HCT116 (cell line): Measurements from ENCODE around the gene PLSCR4. TPM values are rescaled to one million over a fixed set of nuclear protein-coding genes. Genes with fewer than 3 reads are reported as not detected.

ENCODE experiments used
- ATAC-seq: fragments of 200-7000 bp; cut with Tn5 transposase; 2 replicates; pipeline ENCODE4 v1.9.1; 2020; ENCODE audit warnings: mild to moderate bottlenecking, moderate library complexity
- BruUV-seq: library from RNA; stranded (reverse); fragments of 400-500 nt; replicated peaks from 2 replicates; lab custom pipeline; 2021; lab: Mats Ljungman, UMichigan
- CTCF ChIA-PET: fragments of 300-600 bp; sonication (Branson Sonifier 250); formaldehyde crosslinking; loops from one replicate; lab custom pipeline; 2021; ENCODE audit warnings: antibody characterized with exemption; lab: Charles Lee
- POLR2A ChIA-PET: fragments of 300-600, 350-600 bp; sonication (Branson Sonifier 250); formaldehyde crosslinking; loops from one replicate; lab custom pipeline; 2021; ENCODE audit warnings: antibody characterized with exemption; lab: Charles Lee
- RAD21 ChIA-PET, 2 experiments: fragments of 300-600 bp; sonication (Branson Sonifier 250); formaldehyde crosslinking; loops; one replicate each; lab custom pipeline; 2023; ENCODE audit warnings: low total read pairs in 2 of 2; ENCODE audit not compliant: uncharacterized antibody in 2 of 2, unreplicated experiment in 2 of 2, low non-redundant PET in 1 of 2; lab: Charles Lee
- DNase-seq: peaks from one replicate; pipeline ENCODE4 v3.0.0-alpha.2; 2010; ENCODE audit warnings: low read depth, low spot score
- H2AFZ ChIP-seq: fragments of 200-600 bp; shearing (Covaris generic), sonication (generic); 2 replicates; pipeline ENCODE4 v1.6.1; 2017; ENCODE audit warnings: low read depth, mixed run types, mixed read lengths, antibody characterized with exemption, low read length; ENCODE audit not compliant: poor library complexity, severe bottlenecking
- H3K27ac ChIP-seq: 2 replicates; pipeline ENCODE4 v1.5.1; 2012; ENCODE audit warnings: low read depth, low read length
- H3K27me3 ChIP-seq: fragments of 200-600 bp; sonication (generic); 2 replicates; pipeline ENCODE4 v1.6.1; 2016; ENCODE audit warnings: mixed run types, low read length, mixed read lengths; ENCODE audit not compliant: insufficient read depth
- H3K36me3 ChIP-seq, 2 experiments: fragments of 200-500 bp in 1 of 2; fragments of 200-600 bp in 1 of 2; sonication (Bioruptor generic) in 1 of 2; sonication (generic) in 1 of 2; 2 replicates each; pipeline versions ENCODE4 v1.5.1 to v1.6.1; 2014 to 2016; ENCODE audit warnings: low read length in 2 of 2, inconsistent platforms in 1 of 2, mixed read lengths in 1 of 2, mixed run types in 1 of 2; ENCODE audit not compliant: insufficient read depth in 2 of 2, control insufficient read depth in 1 of 2
- H3K4me1 ChIP-seq, 2 experiments: fragments of 200-600 bp in 1 of 2; sonication (generic) in 1 of 2; 2 replicates each; pipeline versions ENCODE4 v1.5.1 to v1.6.1; 2012 to 2017; ENCODE audit warnings: low read length in 2 of 2, inconsistent platforms in 1 of 2, mild to moderate bottlenecking in 1 of 2, mixed read lengths in 1 of 2, mixed run types in 1 of 2, moderate library complexity in 1 of 2; ENCODE audit not compliant: insufficient read depth in 2 of 2, control insufficient read depth in 1 of 2
- H3K4me2 ChIP-seq: fragments of 200-600 bp; sonication (generic); 2 replicates; pipeline ENCODE4 v1.6.1; 2017; ENCODE audit warnings: mixed run types, low read length, mixed read lengths
- H3K4me3 ChIP-seq, 2 experiments: fragments of 200-600 bp in 1 of 2; sonication (generic) in 1 of 2; replicated peaks in 1 of 2; 2 replicates each; pipeline ENCODE4 v1.5.1; 2011 to 2016; ENCODE audit warnings: low read length in 2 of 2, control low read depth in 1 of 2, low read depth in 1 of 2, mild to moderate bottlenecking in 1 of 2, mixed read lengths in 1 of 2, mixed run types in 1 of 2
- H3K79me2 ChIP-seq: fragments of 200-600 bp; sonication (generic); 2 replicates; pipeline ENCODE4 v1.6.1; 2017; ENCODE audit warnings: mild to moderate bottlenecking, mixed run types, low read length, moderate library complexity, mixed read lengths; ENCODE audit not compliant: insufficient read depth
- H3K9ac ChIP-seq: fragments of 200-600 bp; sonication (generic); 2 replicates; pipeline ENCODE4 v1.6.1; 2016; ENCODE audit warnings: low read length, mixed read lengths
- H3K9me2 ChIP-seq: fragments of 200-600 bp; sonication (generic), shearing (Covaris generic); 2 replicates; pipeline ENCODE4 v1.6.1; 2017; ENCODE audit warnings: mixed run types, mild to moderate bottlenecking, moderate library complexity; ENCODE audit not compliant: insufficient read depth
- H3K9me3 ChIP-seq, 2 experiments: fragments of 200-500 bp in 1 of 2; fragments of 200-600 bp in 1 of 2; sonication (Bioruptor generic) in 1 of 2; sonication (generic) in 1 of 2; 2 replicates each; pipeline ENCODE4 v1.6.1; 2014 to 2017; ENCODE audit warnings: low read length in 2 of 2, mixed read lengths in 2 of 2, inconsistent platforms in 1 of 2, low read depth in 1 of 2, mild to moderate bottlenecking in 1 of 2, mixed run types in 1 of 2, moderate library complexity in 1 of 2; ENCODE audit not compliant: control insufficient read depth in 1 of 2, insufficient read depth in 1 of 2
- H4K20me1 ChIP-seq: fragments of 200-600 bp; sonication (generic), shearing (Covaris generic); 2 replicates; pipeline ENCODE4 v1.6.1; 2017; ENCODE audit warnings: mixed run types, mild to moderate bottlenecking, moderate library complexity; ENCODE audit not compliant: insufficient read depth
- CBX3 ChIP-seq: IDR thresholded peaks from 2 replicates; pipeline ENCODE4 v1.6.1; 2012; ENCODE audit warnings: low read depth
- CEBPB ChIP-seq: IDR thresholded peaks from 2 replicates; pipeline ENCODE4 v1.6.1; 2012; ENCODE audit warnings: low read depth
- EGR1 ChIP-seq: IDR thresholded peaks from 2 replicates; pipeline ENCODE4 v1.6.1; 2012; ENCODE audit warnings: low read depth
- ELF1 ChIP-seq: IDR thresholded peaks from 2 replicates; pipeline ENCODE4 v1.6.1; 2012; ENCODE audit warnings: low read depth, borderline replicate concordance
- FOSL1 ChIP-seq: IDR thresholded peaks from 2 replicates; pipeline ENCODE4 v1.6.1; 2012; ENCODE audit warnings: low read depth
- JUND ChIP-seq: IDR thresholded peaks from 2 replicates; pipeline ENCODE4 v1.6.1; 2012
- POLR2A ChIP-seq: IDR thresholded peaks from 2 replicates; pipeline ENCODE4 v1.7.0; 2011; ENCODE audit warnings: borderline replicate concordance; ENCODE audit not compliant: insufficient read depth, insufficient read length; ENCODE audit errors: extremely low read depth
- POLR2AphosphoS5 ChIP-seq: IDR thresholded peaks from 2 replicates; pipeline ENCODE4 v1.6.1; 2011; ENCODE audit warnings: mild to moderate bottlenecking, low read depth, low read length, moderate library complexity
- RAD21 ChIP-seq: IDR thresholded peaks from 2 replicates; pipeline ENCODE4 v1.6.1; 2012; ENCODE audit warnings: low read depth, mild to moderate bottlenecking
- SIN3A ChIP-seq: IDR thresholded peaks from 2 replicates; pipeline ENCODE4 v1.6.1; 2012; ENCODE audit warnings: low read depth
- SP1 ChIP-seq: IDR thresholded peaks from 2 replicates; pipeline ENCODE4 v1.6.1; 2012; ENCODE audit warnings: low read depth
- SRF ChIP-seq: IDR thresholded peaks from 2 replicates; pipeline ENCODE4 v1.6.1; 2012; ENCODE audit warnings: low read depth
- TCF7L2 ChIP-seq: IDR thresholded peaks from 2 replicates; pipeline ENCODE4 v1.7.0; 2011; ENCODE audit warnings: borderline replicate concordance, inconsistent platforms; ENCODE audit not compliant: insufficient read depth, insufficient read length; ENCODE audit errors: extremely low read depth
- YY1 ChIP-seq: IDR thresholded peaks from 2 replicates; pipeline ENCODE4 v1.6.1; 2011; ENCODE audit warnings: low read length, low read depth, moderate library complexity, mild to moderate bottlenecking; ENCODE audit not compliant: insufficient replicate concordance; ENCODE audit errors: extremely low read depth
- ZNF274 ChIP-seq: fragments of 200-500 bp; sonication (Bioruptor generic); IDR thresholded peaks from 2 replicates; pipeline ENCODE4 v1.6.1; 2014; ENCODE audit warnings: mild to moderate bottlenecking, low read depth, low read length, inconsistent platforms
- intact Hi-C: fragments of 100-400 bp; cut with micrococcal nuclease; formaldehyde crosslinking; loops from 2 replicates; pipeline ENCODE4 v1.10.0; 2022
- total RNA-seq: library from RNA; stranded (reverse); gene quantifications from one replicate; pipeline ENCODE4 v1.2.1, GENCODE V29; 2021; ENCODE audit not compliant: unreplicated experiment
- TF ChIP-seq, protein P1 (sequence below): IDR thresholded peaks from 2 replicates; pipeline ENCODE4 v1.6.1; 2012
- TF ChIP-seq, protein P2 (sequence below), 3 experiments: fragments of 200-600 bp in 1 of 3; sonication (generic) in 1 of 3; IDR thresholded peaks in 2 of 3; conservative IDR thresholded peaks in 1 of 3; 2 replicates each; pipeline ENCODE4 v1.5.1; 2012 to 2017; ENCODE audit warnings: low read depth in 2 of 3, low read length in 2 of 3, antibody characterized with exemption in 1 of 3, borderline replicate concordance in 1 of 3, control low read depth in 1 of 3, mild to moderate bottlenecking in 1 of 3, mixed read lengths in 1 of 3, mixed run types in 1 of 3, moderate library complexity in 1 of 3; ENCODE audit not compliant: insufficient read depth in 1 of 3
- TF ChIP-seq, protein P3 (sequence below): IDR thresholded peaks from 2 replicates; pipeline ENCODE4 v1.6.1; 2012; ENCODE audit warnings: low read depth
- TF ChIP-seq, protein P4 (sequence below): IDR thresholded peaks from 2 replicates; pipeline ENCODE4 v1.6.1; 2012
- TF ChIP-seq, protein P5 (sequence below): IDR thresholded peaks from 2 replicates; pipeline ENCODE4 v1.6.1; 2011; ENCODE audit warnings: mild to moderate bottlenecking, low read length, moderate library complexity; ENCODE audit not compliant: insufficient replicate concordance; ENCODE audit errors: extremely low read depth

Gene PLSCR4
- total RNA-seq, 1 experiment from 2014 or later, result 4.1 TPM

DNA sequence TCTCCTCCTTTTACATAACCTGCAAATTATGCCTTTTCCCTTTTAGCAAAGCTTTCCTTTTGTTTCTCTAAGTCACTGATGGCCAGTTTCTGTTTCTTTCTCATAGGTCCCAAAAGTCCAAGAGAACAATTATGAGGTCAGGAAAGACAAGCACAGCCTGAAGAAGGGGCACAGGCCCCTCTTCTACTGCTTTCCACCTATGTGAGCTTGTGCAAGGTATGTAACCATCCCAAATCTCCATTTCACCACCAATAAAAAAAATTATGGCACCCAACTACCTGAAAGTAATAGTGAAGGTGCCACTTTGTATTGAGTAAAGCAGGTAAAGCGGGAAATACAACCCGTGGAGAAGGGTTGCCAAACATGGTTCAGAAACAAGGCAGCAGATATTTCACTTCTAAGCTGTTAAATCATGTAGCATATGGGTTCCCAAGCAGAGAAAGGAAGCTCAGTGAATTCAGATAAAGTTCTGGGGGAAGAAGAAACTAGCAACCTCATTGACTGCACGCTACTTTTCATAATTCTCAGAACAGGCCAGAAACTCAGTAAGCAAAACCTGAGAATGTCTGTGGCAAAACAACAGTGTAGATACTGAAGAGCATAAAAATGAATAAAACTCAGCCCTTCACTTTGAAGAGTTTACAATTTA is 94.1 kb downstream of the PLSCR4 start:
- H3K9me2 ChIP-seq, result no peaks in the 10 kb centered on the region
- H3K9ac ChIP-seq, result no peak overlapping the region
- H3K36me3 ChIP-seq, result no peaks in the 10 kb centered on the region
- ATAC-seq (no peak), DNase-seq (no peak)
- ChIA-PET RAD21 (no interaction called here), CTCF (interaction anchor here (1.6 kb wide), 1 partner anchor 32 kb away, joined by 4 read pairs; no protein-coding TSS in a partner anchor), POLR2A (no interaction called here)
- H2AFZ ChIP-seq, result no peak overlapping the region
- H3K4me1 ChIP-seq, result peaks cover 8 to 18% of the 10 kb centered on the region in 2 experiments; a peak in 3 of 4 replicates
- H3K9me3 ChIP-seq, result no peaks in the 10 kb centered on the region
- no peak overlapping the region for H3K27ac ChIP-seq
- H4K20me1 ChIP-seq, result no peaks in the 10 kb centered on the region
- H3K4me2 ChIP-seq, result no peak overlapping the region
- no peaks in the 10 kb centered on the region for H3K27me3 ChIP-seq
- no peak overlapping the region for H3K4me3 ChIP-seq
- TF ChIP-seq POLR2A (no peak), SP1 (no peak), POLR2AphosphoS5 (no peak), ELF1 (no peak), TCF7L2 (no peak), RAD21 (no peak), SRF (no peak), SIN3A (no peak), CBX3 (no peak), ZNF274 (no peak), CEBPB (no peak), JUND (no peak), EGR1 (no peak), FOSL1 (no peak), YY1 (no peak)
- TF ChIP-seq, protein P1, sequence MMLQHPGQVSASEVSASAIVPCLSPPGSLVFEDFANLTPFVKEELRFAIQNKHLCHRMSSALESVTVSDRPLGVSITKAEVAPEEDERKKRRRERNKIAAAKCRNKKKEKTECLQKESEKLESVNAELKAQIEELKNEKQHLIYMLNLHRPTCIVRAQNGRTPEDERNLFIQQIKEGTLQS, result no peak
- TF ChIP-seq, protein P2, sequence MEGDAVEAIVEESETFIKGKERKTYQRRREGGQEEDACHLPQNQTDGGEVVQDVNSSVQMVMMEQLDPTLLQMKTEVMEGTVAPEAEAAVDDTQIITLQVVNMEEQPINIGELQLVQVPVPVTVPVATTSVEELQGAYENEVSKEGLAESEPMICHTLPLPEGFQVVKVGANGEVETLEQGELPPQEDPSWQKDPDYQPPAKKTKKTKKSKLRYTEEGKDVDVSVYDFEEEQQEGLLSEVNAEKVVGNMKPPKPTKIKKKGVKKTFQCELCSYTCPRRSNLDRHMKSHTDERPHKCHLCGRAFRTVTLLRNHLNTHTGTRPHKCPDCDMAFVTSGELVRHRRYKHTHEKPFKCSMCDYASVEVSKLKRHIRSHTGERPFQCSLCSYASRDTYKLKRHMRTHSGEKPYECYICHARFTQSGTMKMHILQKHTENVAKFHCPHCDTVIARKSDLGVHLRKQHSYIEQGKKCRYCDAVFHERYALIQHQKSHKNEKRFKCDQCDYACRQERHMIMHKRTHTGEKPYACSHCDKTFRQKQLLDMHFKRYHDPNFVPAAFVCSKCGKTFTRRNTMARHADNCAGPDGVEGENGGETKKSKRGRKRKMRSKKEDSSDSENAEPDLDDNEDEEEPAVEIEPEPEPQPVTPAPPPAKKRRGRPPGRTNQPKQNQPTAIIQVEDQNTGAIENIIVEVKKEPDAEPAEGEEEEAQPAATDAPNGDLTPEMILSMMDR (IDR thresholded peaks at IDR 0.05 in 2 of 3, conservative IDR thresholded peaks at IDR 0.05 in 1 of 3; ENCODE audit: borderline replicate concordance in 1 of 3, insufficient read depth in 1 of 3, low read depth in 2 of 3, low read length in 2 of 3), result no peak
- TF ChIP-seq, protein P3, sequence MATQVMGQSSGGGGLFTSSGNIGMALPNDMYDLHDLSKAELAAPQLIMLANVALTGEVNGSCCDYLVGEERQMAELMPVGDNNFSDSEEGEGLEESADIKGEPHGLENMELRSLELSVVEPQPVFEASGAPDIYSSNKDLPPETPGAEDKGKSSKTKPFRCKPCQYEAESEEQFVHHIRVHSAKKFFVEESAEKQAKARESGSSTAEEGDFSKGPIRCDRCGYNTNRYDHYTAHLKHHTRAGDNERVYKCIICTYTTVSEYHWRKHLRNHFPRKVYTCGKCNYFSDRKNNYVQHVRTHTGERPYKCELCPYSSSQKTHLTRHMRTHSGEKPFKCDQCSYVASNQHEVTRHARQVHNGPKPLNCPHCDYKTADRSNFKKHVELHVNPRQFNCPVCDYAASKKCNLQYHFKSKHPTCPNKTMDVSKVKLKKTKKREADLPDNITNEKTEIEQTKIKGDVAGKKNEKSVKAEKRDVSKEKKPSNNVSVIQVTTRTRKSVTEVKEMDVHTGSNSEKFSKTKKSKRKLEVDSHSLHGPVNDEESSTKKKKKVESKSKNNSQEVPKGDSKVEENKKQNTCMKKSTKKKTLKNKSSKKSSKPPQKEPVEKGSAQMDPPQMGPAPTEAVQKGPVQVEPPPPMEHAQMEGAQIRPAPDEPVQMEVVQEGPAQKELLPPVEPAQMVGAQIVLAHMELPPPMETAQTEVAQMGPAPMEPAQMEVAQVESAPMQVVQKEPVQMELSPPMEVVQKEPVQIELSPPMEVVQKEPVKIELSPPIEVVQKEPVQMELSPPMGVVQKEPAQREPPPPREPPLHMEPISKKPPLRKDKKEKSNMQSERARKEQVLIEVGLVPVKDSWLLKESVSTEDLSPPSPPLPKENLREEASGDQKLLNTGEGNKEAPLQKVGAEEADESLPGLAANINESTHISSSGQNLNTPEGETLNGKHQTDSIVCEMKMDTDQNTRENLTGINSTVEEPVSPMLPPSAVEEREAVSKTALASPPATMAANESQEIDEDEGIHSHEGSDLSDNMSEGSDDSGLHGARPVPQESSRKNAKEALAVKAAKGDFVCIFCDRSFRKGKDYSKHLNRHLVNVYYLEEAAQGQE, result no peak
- TF ChIP-seq, protein P4, sequence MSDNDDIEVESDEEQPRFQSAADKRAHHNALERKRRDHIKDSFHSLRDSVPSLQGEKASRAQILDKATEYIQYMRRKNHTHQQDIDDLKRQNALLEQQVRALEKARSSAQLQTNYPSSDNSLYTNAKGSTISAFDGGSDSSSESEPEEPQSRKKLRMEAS, result no peak
- TF ChIP-seq, protein P5, sequence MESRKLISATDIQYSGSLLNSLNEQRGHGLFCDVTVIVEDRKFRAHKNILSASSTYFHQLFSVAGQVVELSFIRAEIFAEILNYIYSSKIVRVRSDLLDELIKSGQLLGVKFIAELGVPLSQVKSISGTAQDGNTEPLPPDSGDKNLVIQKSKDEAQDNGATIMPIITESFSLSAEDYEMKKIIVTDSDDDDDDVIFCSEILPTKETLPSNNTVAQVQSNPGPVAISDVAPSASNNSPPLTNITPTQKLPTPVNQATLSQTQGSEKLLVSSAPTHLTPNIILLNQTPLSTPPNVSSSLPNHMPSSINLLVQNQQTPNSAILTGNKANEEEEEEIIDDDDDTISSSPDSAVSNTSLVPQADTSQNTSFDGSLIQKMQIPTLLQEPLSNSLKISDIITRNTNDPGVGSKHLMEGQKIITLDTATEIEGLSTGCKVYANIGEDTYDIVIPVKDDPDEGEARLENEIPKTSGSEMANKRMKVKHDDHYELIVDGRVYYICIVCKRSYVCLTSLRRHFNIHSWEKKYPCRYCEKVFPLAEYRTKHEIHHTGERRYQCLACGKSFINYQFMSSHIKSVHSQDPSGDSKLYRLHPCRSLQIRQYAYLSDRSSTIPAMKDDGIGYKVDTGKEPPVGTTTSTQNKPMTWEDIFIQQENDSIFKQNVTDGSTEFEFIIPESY, result no peak
- H3K79me2 ChIP-seq, result no peaks in the 10 kb centered on the region
- intact Hi-C loops, result no loop called here
- no TSS peak for BruUV-seq
